GM12872 (cell line): ENCODE data around the gene DPP8.

Source experiments
- CTCF ChIP-seq: IDR thresholded peaks from 3 replicates; pipeline ENCODE4 v1.5.1; 2011; ENCODE audit warnings: low read depth, mild to moderate bottlenecking, low read length, moderate library complexity; ENCODE audit not compliant: insufficient read depth

The DPP8 gene

GRCh38 chr15:65476903-65477302, 40.6 kb downstream of the DPP8 start:
- no peak for TF ChIP-seq CTCF

- no peak for TF ChIP-seq CTCF
Measured at GRCh38 chr15:65470866-65471265, 46.6 kb downstream of the DPP8 start.

DNA sequence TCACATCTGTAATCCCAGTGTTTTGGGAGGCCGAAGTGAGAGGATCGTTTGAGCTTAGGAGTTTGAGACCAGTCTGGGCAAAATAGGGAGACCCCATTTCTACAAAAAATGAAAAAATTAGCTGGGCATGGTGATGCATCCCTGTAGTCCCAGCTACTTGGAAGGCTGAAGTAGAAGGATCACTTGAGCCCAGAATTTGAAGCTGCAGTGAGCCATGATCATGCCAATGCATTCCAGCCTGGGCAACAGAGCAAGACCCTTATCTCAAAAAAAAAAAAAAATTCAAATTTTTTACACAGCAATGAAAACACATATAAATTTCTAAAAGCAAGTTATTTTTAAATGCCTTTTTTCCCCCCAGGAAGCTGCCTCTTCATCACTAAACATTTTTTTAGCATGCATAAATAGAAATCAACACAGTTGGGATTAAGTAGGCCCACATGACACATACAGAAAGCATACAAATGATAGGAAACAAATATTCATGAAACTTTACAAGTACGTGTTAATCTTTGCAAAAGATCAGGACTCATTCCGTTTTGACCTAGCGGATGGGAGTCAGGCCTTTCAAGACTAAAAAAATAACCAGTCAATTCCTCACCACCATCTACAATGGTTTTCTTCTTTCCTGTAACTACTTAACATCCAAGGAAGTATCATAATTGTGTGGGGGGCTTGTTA, 49.1 kb downstream of the DPP8 start:
- TF ChIP-seq CTCF: no peak

DNA sequence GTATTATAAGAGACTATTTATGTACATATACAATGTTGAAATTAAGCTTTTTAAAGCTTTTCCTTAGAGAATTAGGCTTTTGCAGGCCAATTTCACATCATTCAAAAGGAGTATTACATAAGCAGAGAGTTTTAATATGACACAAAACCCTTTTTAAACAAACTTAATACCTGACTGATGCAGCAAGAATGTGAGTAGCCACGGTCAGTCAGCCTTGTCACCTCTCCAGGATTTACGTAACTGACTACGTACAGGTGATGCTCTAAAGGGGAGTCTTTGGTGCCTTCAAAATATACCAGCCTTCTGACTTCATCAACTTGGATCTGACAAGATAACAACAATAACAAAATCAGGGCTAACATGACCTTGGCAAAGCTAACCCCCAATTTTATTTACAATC, 50.6 kb downstream of the DPP8 start:
- no peak for TF ChIP-seq CTCF

DNA sequence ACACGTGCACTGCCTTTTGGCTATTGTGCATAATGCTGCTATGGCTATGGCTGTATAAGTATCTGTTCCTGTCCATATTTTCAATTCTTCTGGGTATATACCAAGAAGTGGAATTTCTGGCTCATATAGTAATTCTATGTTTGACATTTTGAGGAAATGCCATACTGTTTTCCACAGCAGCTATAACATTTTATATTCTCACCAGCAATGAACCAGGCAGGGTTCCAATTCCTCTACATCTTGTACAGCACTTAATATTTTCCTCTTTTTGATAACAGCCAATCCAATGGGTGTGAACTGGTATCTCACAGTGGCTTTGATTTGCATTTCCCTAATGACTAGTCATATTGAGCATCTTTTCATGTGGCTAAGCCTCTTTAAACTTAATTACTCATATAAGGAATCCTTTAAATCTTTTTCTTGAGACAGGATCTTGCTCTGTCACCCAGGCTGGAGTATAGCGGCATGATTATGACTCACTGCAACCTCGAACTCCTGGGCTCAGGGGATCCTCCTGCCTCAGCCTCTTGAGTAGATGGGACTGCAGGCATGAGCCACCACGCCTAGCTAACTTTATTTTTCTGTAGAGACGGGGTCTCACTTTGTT, 56.6 kb downstream of the DPP8 start:
- no peak for TF ChIP-seq CTCF

DNA sequence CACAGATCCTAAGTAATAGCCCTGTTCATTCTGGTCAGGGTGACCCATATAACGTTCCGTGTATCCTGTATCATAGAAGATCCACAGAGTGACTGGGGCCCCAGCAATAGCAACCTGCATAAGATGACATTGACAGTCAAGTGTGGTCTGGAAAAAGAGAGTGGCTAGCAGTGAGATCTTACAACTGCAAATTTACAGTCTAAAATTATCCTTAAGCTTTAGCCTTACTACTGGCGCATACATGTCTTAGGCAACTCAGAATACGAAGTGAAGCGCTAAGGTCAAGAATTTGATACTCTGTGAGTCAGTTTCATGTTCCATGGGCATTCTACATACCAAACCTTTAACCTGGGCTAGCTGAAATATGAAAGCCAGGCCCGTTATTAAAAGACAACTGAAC, 65.5 kb downstream of the DPP8 start:
- TF ChIP-seq CTCF: no peak

DNA sequence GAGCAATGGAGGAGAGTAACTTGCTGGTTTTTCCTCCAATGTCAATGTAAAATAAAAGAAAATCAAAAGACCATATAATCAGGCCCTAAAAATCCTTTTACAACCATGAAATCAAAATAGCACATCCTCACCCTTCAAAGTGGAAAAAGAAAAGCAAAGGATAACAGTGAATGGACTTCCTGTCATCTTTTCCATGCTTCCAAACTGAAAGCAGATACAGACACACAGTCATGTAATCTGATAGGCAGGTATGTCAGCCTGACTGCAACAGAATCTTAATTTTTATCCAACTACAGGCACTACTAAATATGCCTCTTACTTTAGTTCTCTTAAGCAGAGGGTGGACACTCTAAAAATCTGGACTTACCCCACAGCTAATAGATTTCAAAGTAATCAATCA, 66.9 kb downstream of the DPP8 start:
- no peak for TF ChIP-seq CTCF
